HepG2 (cell line): ENCODE data around the gene SLU7. TPM values are rescaled to one million over a fixed set of nuclear protein-coding genes. Genes with fewer than 3 reads are reported as not detected.

Experiments used
- AKNA ChIP-seq: sonication (generic); formaldehyde crosslinking; IDR thresholded peaks from 2 replicates; pipeline ENCODE4 v1.4.0; 2020; ENCODE audit warnings: missing genetic modification reagents, borderline replicate concordance
- GATAD2A ChIP-seq: IDR thresholded peaks from 2 replicates; pipeline ENCODE4 v1.6.1; 2016
- HCFC1 ChIP-seq: fragments of 150-350 bp; IDR thresholded peaks from 2 replicates; pipeline ENCODE4 v1.6.1; 2014; ENCODE audit warnings: low read depth, low read length
- KAT7 ChIP-seq: IDR thresholded peaks from 2 replicates; pipeline ENCODE4 v1.6.1; 2018; ENCODE audit warnings: borderline replicate concordance, missing compliant biosample characterization
- MED1 ChIP-seq: sonication (generic); formaldehyde crosslinking; IDR thresholded peaks from 2 replicates; pipeline ENCODE4 v1.4.0; 2020; ENCODE audit warnings: missing genetic modification reagents
- MED8 ChIP-seq: sonication (generic); formaldehyde crosslinking; IDR thresholded peaks from 2 replicates; pipeline ENCODE4 v1.8.1; 2023; ENCODE audit warnings: mild to moderate bottlenecking, missing genetic modification reagents; ENCODE audit not compliant: insufficient replicate concordance
- NONO ChIP-seq, 2 experiments: fragments of 450-650 bp in 1 of 2; sonication (generic) in 1 of 2; formaldehyde crosslinking in 1 of 2; IDR thresholded peaks in 1 of 2; conservative IDR thresholded peaks in 1 of 2; 2 replicates each; pipeline versions ENCODE4 v1.6.1 to v1.8.0; 2017 to 2022; ENCODE audit warnings: mild to moderate bottlenecking in 1 of 2, missing genetic modification reagents in 1 of 2, moderate library complexity in 1 of 2
- PHF8 ChIP-seq: sonication (generic); formaldehyde crosslinking; IDR thresholded peaks from 2 replicates; pipeline ENCODE4 v1.5.0; 2020; ENCODE audit warnings: missing genetic modification reagents
- PLRG1 ChIP-seq: fragments of 450-650 bp; conservative IDR thresholded peaks from 2 replicates; pipeline ENCODE4 v1.6.1; 2016
- SCMH1 ChIP-seq: sonication (generic); formaldehyde crosslinking; IDR thresholded peaks from 2 replicates; pipeline ENCODE4 v1.9.0; 2021; ENCODE audit warnings: missing genetic modification reagents, mild to moderate bottlenecking, borderline replicate concordance
- SIN3B ChIP-seq: fragments of 150-350 bp; IDR thresholded peaks from 2 replicates; pipeline ENCODE4 v1.6.1; 2014; ENCODE audit warnings: low read length
- SP4 ChIP-seq: sonication (generic); formaldehyde crosslinking; IDR thresholded peaks from 2 replicates; pipeline ENCODE4 v1.8.1; 2023; ENCODE audit warnings: mild to moderate bottlenecking, missing genetic modification reagents
- TFDP1 ChIP-seq: IDR thresholded peaks from 2 replicates; pipeline ENCODE4 v1.6.1; 2016; ENCODE audit warnings: missing compliant biosample characterization, missing genetic modification reagents, borderline replicate concordance
- ZNF441 ChIP-seq: sonication (generic); formaldehyde crosslinking; IDR thresholded peaks from 2 replicates; pipeline ENCODE4 v1.7.0; 2021; ENCODE audit warnings: missing genetic modification reagents, borderline replicate concordance
- ZNF563 ChIP-seq: sonication (generic); formaldehyde crosslinking; IDR thresholded peaks from 2 replicates; pipeline ENCODE4 v1.8.0; 2022; ENCODE audit warnings: mild to moderate bottlenecking, moderate library complexity, missing genetic modification reagents
- ZNF646 ChIP-seq: sonication (generic); formaldehyde crosslinking; IDR thresholded peaks from 2 replicates; pipeline ENCODE4 v1.9.0; 2021; ENCODE audit warnings: mild to moderate bottlenecking, missing genetic modification reagents
- ZZZ3 ChIP-seq: sonication (generic); formaldehyde crosslinking; IDR thresholded peaks from 2 replicates; pipeline ENCODE4 v1.4.0; 2020; ENCODE audit warnings: missing genetic modification reagents, mild to moderate bottlenecking, borderline replicate concordance
- polyA plus RNA-seq, 8 experiments: library from polyadenylated mRNA; depleted of rRNA in 3 of 8; stranded (reverse) in 7 of 8; unstranded in 1 of 8; fragments of >200 nt; fragmentation: Illumina TruSeq in 4 of 8; extraction: Trizol in 4 of 8; gene quantifications; 2 replicates each; pipeline versions ENCODE4 v1.2.1 to v1.2.3, GENCODE V29; 2011 to 2016; ENCODE audit warnings: low read depth in 4 of 8, missing spikeins in 1 of 8, mixed read lengths in 1 of 8; ENCODE audit not compliant: insufficient read depth in 1 of 8
- total RNA-seq, 5 experiments: library from RNA; depleted of rRNA; stranded (reverse); fragments of >200 nt; fragmentation: Illumina TruSeq; extraction: Trizol; gene quantifications; 2 replicates each; pipeline ENCODE4 v1.2.3, GENCODE V29; 2016; ENCODE audit warnings: low read depth in 1 of 5

SLU7 gene
- total and polyA plus RNA-seq, 2 of the 13 experiments (the other 11 are each of a cell fraction or from before 2014, with no cell fraction given) = 24.0 to 39.2 TPM

- TF ChIP-seq TFDP1 (CRISPR knock-in tag) (peak; percentile 88), SCMH1 (CRISPR knock-in tag) (no peak), ZNF646 (CRISPR knock-in tag) (no peak), KAT7 (0 out of 2 replicates have a peak, but pooled peaks have one; percentile 18), ZNF441 (CRISPR knock-in tag) (peak; percentile 35; the same call in 1 of the 2 replicates), MED1 (no peak), HCFC1 (no peak), PLRG1 (no peak), GATAD2A (no peak), MED8 (CRISPR knock-in tag) (no peak), SIN3B (peak; percentile 63; the same call in 1 of the 2 replicates), AKNA (CRISPR knock-in tag) (no peak), ZZZ3 (no peak), SP4 (CRISPR knock-in tag) (peak; percentile 95), PHF8 (CRISPR knock-in tag) (peak; percentile 62; the same call in 1 of the 2 replicates), ZNF563 (no peak), NONO (IDR thresholded peaks at IDR 0.05) (no peak), NONO (CRISPR knock-in tag; conservative IDR thresholded peaks at IDR 0.05) (0 out of 2 replicates have a peak, but pooled peaks have one; percentile 50)
Measured at GRCh38 chr5:160421625-160422258, 2.9 kb upstream of the SLU7 start, which contains the start of gene PTTG1 (continued).
